Calu3 (cell line): ENCODE measurements around the gene ALDH3B2. TPM values are rescaled to one million over a fixed set of nuclear protein-coding genes. Genes with fewer than 3 reads are reported as not detected.
"Not testable (repeated sequence)": the region's sequence is repeated elsewhere in the genome, so short reads cannot be mapped to it uniquely, and the experiment has no call there.

Experiments used
- BruUV-seq: library from RNA; stranded (reverse); fragments of 400-500 nt; replicated peaks from 2 replicates; lab custom pipeline; 2021; lab: Mats Ljungman, UMichigan
- CTCF ChIA-PET: fragments of 300-600 bp; sonication (Branson Sonifier 250); formaldehyde crosslinking; loops from one replicate; lab custom pipeline; 2022; ENCODE audit warnings: antibody characterized with exemption; lab: Charles Lee
- DNase-seq: peaks from one replicate; pipeline ENCODE4 v3.0.0; 2022
- H3K27ac Mint-ChIP-seq: one replicate; pipeline ENCODE4 v1.8.0; 2022; ENCODE audit warnings: mixed read lengths; ENCODE audit not compliant: unreplicated experiment
- H3K27me3 Mint-ChIP-seq: one replicate; pipeline ENCODE4 v1.8.0; 2022; ENCODE audit warnings: mixed read lengths; ENCODE audit not compliant: unreplicated experiment
- H3K36me3 Mint-ChIP-seq: one replicate; pipeline ENCODE4 v1.8.0; 2022; ENCODE audit warnings: mild to moderate bottlenecking, moderate library complexity, mixed read lengths; ENCODE audit not compliant: insufficient read depth, unreplicated experiment
- H3K4me1 Mint-ChIP-seq: one replicate; pipeline ENCODE4 v1.8.0; 2022; ENCODE audit warnings: mild to moderate bottlenecking, low read depth, mixed read lengths; ENCODE audit not compliant: unreplicated experiment
- H3K4me3 Mint-ChIP-seq: one replicate; pipeline ENCODE4 v1.8.0; 2022; ENCODE audit warnings: mild to moderate bottlenecking, low read depth, moderate library complexity, mixed read lengths; ENCODE audit not compliant: unreplicated experiment
- H3K9me3 Mint-ChIP-seq: one replicate; pipeline ENCODE4 v1.8.0; 2022; ENCODE audit warnings: low read depth, mixed read lengths; ENCODE audit not compliant: unreplicated experiment
- CTCF ChIP-seq: fragments of 200-600 bp; IDR thresholded peaks from one replicate; pipeline ENCODE4 v1.8.0; 2022; ENCODE audit warnings: antibody characterized with exemption; ENCODE audit not compliant: unreplicated experiment
- intact Hi-C: fragments of 100-400 bp; cut with micrococcal nuclease; formaldehyde crosslinking; loops from one replicate; pipeline ENCODE4 v1.10.0; 2022; ENCODE audit not compliant: unreplicated experiment
- total RNA-seq: library from RNA; stranded (reverse); gene quantifications from 2 replicates; pipeline ENCODE4 v1.2.3, GENCODE V29; 2022

The ALDH3B2 gene
- total RNA-seq, 1 experiment from 2014 or later: 2.4 TPM

GRCh38 chr11:67705264-67705663 is 30.8 kb upstream of the ALDH3B2 start:
- intact Hi-C loops: no loop called here
- CTCF ChIA-PET: no interaction called here

GRCh38 chr11:67704524-67704923 is 30.1 kb upstream of the ALDH3B2 start:
- Mint-ChIP-seq H3K27me3 (no peaks in the 10 kb centered on the region), H3K4me3 (no peak overlapping the region), H3K4me1 (peaks cover 19% of the 10 kb centered on the region), H3K36me3 (no peaks in the 10 kb centered on the region), H3K9me3 (peaks cover 12% of the 10 kb centered on the region), H3K27ac (no peak overlapping the region)
- DNase-seq: no peak
- intact Hi-C loops: no loop called here
- no peak for TF ChIP-seq CTCF
- BruUV-seq: no TSS peak
- CTCF ChIA-PET: no interaction called here

More at GRCh38 chr11:67705264-67705663, 30.8 kb upstream of the ALDH3B2 start:
- no peak overlapping the region for H3K4me3 Mint-ChIP-seq
- H3K9me3 Mint-ChIP-seq: peaks cover 8% of the 10 kb centered on the region
- no peaks in the 10 kb centered on the region for H3K36me3 Mint-ChIP-seq
- H3K4me1 Mint-ChIP-seq: peaks cover 12% of the 10 kb centered on the region
- no peak for DNase-seq
- no peak overlapping the region for H3K27ac Mint-ChIP-seq
- no peaks in the 10 kb centered on the region for H3K27me3 Mint-ChIP-seq
- BruUV-seq: no TSS peak
- no peak for TF ChIP-seq CTCF

- peaks cover 15% of the 10 kb centered on the region for H3K9me3 Mint-ChIP-seq
- H3K27ac Mint-ChIP-seq, H3K4me3 Mint-ChIP-seq, H3K36me3 Mint-ChIP-seq, CTCF ChIA-PET, DNase-seq, intact Hi-C loops, BruUV-seq, H3K27me3 Mint-ChIP-seq: not testable (repeated sequence)
- peaks cover 24% of the 10 kb centered on the region for H3K4me1 Mint-ChIP-seq
Measured at GRCh38 chr11:67703709-67704108, 29.3 kb upstream of the ALDH3B2 start.

GRCh38 chr11:67700548-67701262 is 26.3 kb upstream of the ALDH3B2 start:
- H3K4me3 Mint-ChIP-seq: no peak overlapping the region
- no peaks in the 10 kb centered on the region for H3K36me3 Mint-ChIP-seq
- peaks cover 24% of the 10 kb centered on the region for H3K4me1 Mint-ChIP-seq
- H3K9me3 Mint-ChIP-seq: peaks cover 15% of the 10 kb centered on the region
- no peaks in the 10 kb centered on the region for H3K27me3 Mint-ChIP-seq
- intact Hi-C loops: no loop called here
- TF ChIP-seq CTCF: no peak
- CTCF ChIA-PET: interaction anchor here (1.5 kb wide), 1 partner anchor 8 kb away, joined by 3 read pairs; no protein-coding TSS in a partner anchor
- BruUV-seq: no TSS peak
- DNase-seq: no peak
- no peak overlapping the region for H3K27ac Mint-ChIP-seq

- intact Hi-C loops: no loop called here
- Mint-ChIP-seq H3K36me3 (no peaks in the 10 kb centered on the region), H3K4me3 (no peak overlapping the region), H3K9me3 (peaks cover 15% of the 10 kb centered on the region), H3K27me3 (no peaks in the 10 kb centered on the region), H3K27ac (no peak overlapping the region), H3K4me1 (peaks cover 24% of the 10 kb centered on the region)
- TF ChIP-seq CTCF: no peak
- CTCF ChIA-PET: no interaction called here
- BruUV-seq: no TSS peak
- no peak for DNase-seq
Measured at GRCh38 chr11:67700141-67700540, 25.7 kb upstream of the ALDH3B2 start.
